ENCODE data around the gene PTPRM.
"Not testable (repeated sequence)": the region's sequence is repeated elsewhere in the genome, so short reads cannot be mapped to it uniquely, and the experiment has no call there.

PTPRM gene

GRCh38 chr18:8050616-8051329 lies 483.7 kb downstream of the PTPRM start:
- DNase-seq (ENCODE audit: low read depth) = no peak

GRCh38 chr18:8051453-8051852 lies 484.3 kb downstream of the PTPRM start:
- DNase-seq (ENCODE audit: low read depth) = no peak

GRCh38 chr18:8052237-8052701 lies 485.2 kb downstream of the PTPRM start:
- DNase-seq (ENCODE audit: low read depth) = peak; percentile 13

GRCh38 chr18:8056723-8057122 lies 489.6 kb downstream of the PTPRM start:
- no peak for DNase-seq (ENCODE audit: low read depth)

- not testable (repeated sequence) for DNase-seq (ENCODE audit: low read depth)
Observed at GRCh38 chr18:8063152-8063551, 496.0 kb downstream of the PTPRM start.

GRCh38 chr18:8063733-8064132 lies 496.6 kb downstream of the PTPRM start:
- no peak for DNase-seq (ENCODE audit: low read depth)

GRCh38 chr18:8065284-8065683 lies 498.2 kb downstream of the PTPRM start:
- no peak for DNase-seq (ENCODE audit: low read depth)

- DNase-seq (ENCODE audit: low read depth) = no peak
Observed at GRCh38 chr18:8065773-8066172, 498.7 kb downstream of the PTPRM start.

GRCh38 chr18:8069708-8070107 lies 502.6 kb downstream of the PTPRM start:
- no peak for DNase-seq (ENCODE audit: low read depth)

GRCh38 chr18:8073167-8073566 lies 506.1 kb downstream of the PTPRM start:
- peak; percentile 12 for DNase-seq (ENCODE audit: low read depth)

GRCh38 chr18:8080092-8080491 lies 513.0 kb downstream of the PTPRM start:
- DNase-seq (ENCODE audit: low read depth) = no peak

GRCh38 chr18:8081267-8081666 lies 514.2 kb downstream of the PTPRM start:
- DNase-seq (ENCODE audit: low read depth) = no peak

GRCh38 chr18:8081872-8082553 lies 514.9 kb downstream of the PTPRM start:
- DNase-seq (ENCODE audit: low read depth) = no peak

- peak; percentile 66 for DNase-seq (ENCODE audit: low read depth)
Observed at GRCh38 chr18:8084160-8084559, 517.0 kb downstream of the PTPRM start.

GRCh38 chr18:8088626-8089025 lies 521.5 kb downstream of the PTPRM start:
- DNase-seq (ENCODE audit: low read depth) = no peak

GRCh38 chr18:8091035-8091434 lies 523.9 kb downstream of the PTPRM start:
- DNase-seq (ENCODE audit: low read depth) = no peak

GRCh38 chr18:8095947-8096570 lies 528.9 kb downstream of the PTPRM start:
- no peak for DNase-seq (ENCODE audit: low read depth)

- DNase-seq (ENCODE audit: low read depth) = no peak
Observed at GRCh38 chr18:8097399-8097798, 530.3 kb downstream of the PTPRM start.

GRCh38 chr18:8097927-8098326 lies 530.8 kb downstream of the PTPRM start:
- DNase-seq (ENCODE audit: low read depth) = no peak

GRCh38 chr18:8106603-8107002 lies 539.5 kb downstream of the PTPRM start:
- no peak for DNase-seq (ENCODE audit: low read depth)

- peak; percentile 18 for DNase-seq (ENCODE audit: low read depth)
Observed at GRCh38 chr18:8107426-8107825, 540.3 kb downstream of the PTPRM start.

- no peak for DNase-seq (ENCODE audit: low read depth)
Observed at GRCh38 chr18:8114480-8114879, 547.4 kb downstream of the PTPRM start.

GRCh38 chr18:8116341-8117005 lies 549.4 kb downstream of the PTPRM start:
- peak; percentile 59 for DNase-seq (ENCODE audit: low read depth)
